CD4-positive, alpha-beta T cell treated with Interleukin-15 for 4 hours (primary cell): Measurements from ENCODE around the gene JAKMIP3.

ENCODE experiments used
- DNase-seq: peaks from one replicate; pipeline ENCODE4 v3.0.0-alpha.2; 2020; ENCODE audit warnings: low spot score

The JAKMIP3 gene

GRCh38 chr10:132099389-132100090 lies 33.8 kb downstream of the JAKMIP3 start:
- no peak for DNase-seq

DNA sequence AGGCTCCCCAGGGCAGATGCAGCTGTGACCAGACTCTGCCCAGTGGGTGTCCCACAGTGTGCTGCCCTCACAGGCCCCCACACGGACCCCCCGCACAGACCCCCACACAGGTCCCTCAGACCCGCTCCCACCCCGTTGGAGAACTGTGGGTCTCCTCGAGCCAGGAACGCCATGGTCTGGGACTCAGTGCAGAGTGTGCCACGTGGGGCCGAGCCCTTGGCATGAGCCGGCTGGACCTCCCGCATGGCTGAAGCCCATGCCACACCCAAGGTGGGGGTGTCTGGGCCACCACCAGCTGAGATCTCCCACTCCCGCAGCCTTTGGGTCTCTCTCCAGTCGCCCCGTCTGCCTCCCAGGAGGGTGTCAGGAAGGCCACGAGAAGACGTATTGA lies 34.3 kb downstream of the JAKMIP3 start:
- no peak for DNase-seq

GRCh38 chr10:132100556-132101349 lies 35.0 kb downstream of the JAKMIP3 start:
- DNase-seq = no peak

GRCh38 chr10:132101529-132101928 lies 35.8 kb downstream of the JAKMIP3 start:
- DNase-seq = no peak

- no peak for DNase-seq
Measured at GRCh38 chr10:132102071-132102716, 36.4 kb downstream of the JAKMIP3 start.

- no peak for DNase-seq
Measured at GRCh38 chr10:132102717-132103110, 37.0 kb downstream of the JAKMIP3 start.

DNA sequence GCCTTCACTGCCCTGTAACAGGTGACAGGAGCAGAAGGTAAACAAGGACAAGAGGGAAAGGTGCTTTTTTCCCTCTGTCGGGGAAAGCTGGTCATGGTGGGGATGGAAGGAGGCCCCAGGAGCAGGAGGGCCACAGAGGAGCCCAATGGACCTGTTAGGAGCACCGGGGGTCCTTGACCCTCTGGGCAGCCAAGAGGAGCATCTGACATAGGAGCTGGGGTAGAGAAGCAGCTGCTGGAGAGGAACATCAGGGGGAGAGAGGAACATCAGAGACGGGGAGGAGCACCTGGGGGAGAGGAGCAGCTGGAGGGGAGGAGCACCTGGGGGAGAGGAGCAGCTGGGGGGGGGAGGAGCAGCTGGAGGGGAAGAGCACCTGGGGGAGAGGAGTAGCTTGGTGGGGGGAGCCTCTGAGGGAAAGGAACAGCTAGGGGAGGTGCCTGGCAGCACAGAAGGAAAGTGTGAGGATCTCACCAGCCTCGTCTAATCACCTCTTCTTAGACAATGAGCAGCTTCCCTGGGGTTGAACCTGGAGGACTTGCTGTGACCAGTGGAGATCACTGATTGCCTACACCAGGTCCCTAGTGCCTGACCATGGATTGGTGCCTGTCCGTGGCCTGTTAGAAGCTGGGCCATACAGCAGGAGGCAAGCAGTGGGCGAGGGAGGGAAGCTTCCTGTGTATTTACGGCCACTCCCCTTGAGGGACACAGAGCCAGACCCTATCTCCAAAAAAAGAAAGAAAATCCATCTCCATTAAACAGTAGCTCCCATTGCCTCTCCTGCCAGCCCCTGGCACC lies 37.6 kb downstream of the JAKMIP3 start:
- DNase-seq = no peak

DNA sequence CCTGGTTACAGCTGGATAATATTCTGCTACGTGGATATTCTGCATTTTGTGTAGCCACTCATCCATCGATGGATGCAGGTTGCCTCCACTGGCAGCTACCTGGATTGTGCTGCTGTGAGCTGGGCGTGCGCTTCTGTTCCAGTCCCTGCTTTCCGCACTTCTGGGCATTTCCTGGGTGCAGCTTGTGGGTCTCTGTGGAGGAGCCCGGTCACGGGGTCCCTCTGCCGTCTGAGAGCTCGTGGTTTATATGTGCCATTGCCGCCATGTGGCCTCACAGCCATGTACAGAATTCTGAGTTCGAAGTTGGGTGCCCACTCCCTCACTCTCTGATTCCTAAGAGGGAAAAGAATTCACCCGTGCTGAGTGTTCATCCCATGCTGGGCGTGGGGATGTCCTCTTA lies 38.3 kb downstream of the JAKMIP3 start:
- DNase-seq = no peak

DNA sequence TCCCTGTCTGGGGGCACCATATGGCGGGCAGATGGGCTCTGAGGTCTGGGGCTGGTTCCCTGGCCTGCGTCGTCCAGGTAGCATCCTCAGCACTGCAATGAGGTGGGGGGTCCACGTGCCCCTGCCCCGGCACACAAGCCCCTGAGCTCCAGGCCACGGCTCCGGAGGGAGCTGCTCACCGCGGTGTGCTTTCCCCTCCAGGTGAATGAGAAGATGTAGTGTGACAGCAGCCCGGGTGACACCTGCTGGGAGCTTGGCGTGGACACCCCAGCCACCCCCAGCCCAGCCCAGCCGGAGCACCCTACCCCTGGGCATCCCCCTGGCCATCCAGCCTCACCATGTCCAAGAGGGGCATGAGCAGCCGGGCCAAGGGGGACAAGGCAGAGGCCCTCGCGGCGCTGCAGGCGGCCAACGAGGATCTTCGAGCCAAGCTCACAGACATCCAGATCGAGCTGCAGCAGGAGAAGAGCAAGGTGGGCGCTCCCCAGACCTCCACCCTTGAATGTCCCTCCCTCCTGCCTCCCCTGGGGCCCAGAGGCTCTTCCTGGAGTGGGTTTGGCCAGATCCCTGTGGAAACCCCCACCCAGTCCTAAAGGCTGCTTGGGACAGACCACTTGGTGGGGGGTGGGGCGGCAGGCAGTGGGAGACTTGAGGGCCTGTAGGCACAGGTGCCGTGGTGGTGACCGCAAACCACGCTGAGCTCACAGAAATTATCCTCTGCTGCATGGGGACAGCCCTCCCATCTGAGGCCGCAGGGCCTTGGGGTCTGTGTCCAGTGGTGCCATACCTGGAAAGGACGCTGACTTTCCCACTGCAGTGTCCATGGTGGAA lies 38.9 kb downstream of the JAKMIP3 start:
- no peak for DNase-seq

DNA sequence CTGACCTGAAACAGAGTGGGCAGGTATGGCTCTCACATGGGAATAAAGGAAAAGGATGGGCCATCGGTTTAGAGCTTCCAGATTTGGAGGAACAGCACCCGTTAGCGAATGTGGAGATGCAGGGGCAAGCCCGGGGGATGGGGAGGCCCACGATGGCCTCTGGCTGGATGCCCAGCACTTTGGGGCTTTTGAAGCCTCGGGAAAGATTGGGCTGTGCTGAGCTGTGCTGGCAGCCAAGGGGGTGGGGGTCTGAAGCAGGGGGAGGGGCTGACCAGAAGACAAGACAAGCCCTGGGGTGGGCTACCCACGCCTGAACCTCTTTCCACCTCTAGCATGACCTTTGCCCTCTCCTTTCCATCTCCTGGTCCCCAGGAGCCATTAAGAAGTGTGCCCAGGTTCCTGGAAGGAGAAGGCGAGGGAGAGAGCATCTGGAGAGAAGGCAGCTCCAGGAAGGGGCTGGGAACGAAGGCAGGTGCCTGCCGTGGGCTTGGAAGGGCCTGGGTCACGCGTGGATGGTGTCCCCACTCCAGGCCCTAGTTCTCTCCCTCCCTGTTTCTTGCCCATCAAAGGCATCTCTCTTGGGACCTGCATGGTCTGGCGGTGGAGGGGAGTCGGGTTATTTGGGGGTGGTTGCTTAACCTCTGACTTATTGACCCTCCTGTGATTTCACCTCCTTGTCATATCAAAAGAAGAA lies 39.7 kb downstream of the JAKMIP3 start:
- DNase-seq = no peak

DNA sequence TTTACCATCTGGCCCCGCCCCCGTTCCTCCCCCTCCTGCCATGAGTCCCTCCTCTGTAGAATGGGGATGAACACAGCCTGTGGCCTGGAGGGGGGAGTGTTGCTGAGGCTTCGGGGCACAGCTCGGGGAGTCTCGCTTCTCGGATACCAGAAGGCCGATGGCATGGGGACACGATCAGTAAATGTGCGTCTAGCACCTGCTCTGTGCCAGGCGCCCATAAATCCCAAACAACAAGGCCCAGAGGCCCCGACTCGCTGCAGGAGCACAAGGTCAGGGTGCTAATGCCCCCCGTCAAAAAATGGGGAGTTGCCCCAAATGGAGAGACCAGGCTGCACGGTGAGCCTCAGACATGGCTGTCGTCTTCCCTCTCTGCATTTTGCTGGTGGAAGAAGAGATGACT lies 40.7 kb downstream of the JAKMIP3 start:
- no peak for DNase-seq

DNA sequence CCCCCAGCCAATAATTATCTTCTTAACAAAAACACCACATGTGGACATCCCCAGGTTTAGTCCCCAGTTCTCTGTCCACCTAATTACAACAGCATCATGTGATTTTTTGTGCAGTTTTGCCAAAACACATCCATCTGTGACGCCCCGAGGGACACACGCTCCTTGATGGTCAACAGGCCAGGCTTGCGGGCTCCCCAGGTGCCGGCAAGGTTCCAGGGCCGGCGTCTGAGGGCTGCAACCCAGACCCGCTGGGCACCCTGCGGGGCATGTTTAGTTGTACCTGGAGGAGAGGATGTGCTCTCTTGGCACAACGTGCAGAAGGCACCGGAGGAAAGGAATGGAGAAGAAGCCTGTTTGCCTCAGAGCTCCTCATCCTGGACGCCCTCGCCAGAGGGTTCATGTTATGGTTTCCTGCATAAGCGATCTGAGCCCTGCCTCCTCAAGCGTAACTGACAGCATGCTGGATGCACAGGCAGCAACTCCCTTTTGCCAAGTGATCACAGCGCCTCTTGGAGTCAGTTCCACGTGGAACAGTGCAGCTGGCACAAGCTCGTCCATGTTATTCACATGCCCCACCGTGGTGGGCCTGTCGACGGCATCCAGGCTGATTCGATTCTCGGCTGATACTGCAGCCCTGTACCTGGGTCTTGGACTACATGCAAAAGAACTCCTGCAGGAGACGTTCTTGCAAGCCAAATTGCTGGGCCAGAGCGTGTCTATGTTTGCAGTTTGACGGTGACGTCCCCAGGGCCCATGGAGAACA lies 41.6 kb downstream of the JAKMIP3 start:
- no peak for DNase-seq

GRCh38 chr10:132107949-132108877 lies 42.5 kb downstream of the JAKMIP3 start:
- DNase-seq = no peak

GRCh38 chr10:132109341-132110110 lies 43.8 kb downstream of the JAKMIP3 start:
- no peak for DNase-seq

DNA sequence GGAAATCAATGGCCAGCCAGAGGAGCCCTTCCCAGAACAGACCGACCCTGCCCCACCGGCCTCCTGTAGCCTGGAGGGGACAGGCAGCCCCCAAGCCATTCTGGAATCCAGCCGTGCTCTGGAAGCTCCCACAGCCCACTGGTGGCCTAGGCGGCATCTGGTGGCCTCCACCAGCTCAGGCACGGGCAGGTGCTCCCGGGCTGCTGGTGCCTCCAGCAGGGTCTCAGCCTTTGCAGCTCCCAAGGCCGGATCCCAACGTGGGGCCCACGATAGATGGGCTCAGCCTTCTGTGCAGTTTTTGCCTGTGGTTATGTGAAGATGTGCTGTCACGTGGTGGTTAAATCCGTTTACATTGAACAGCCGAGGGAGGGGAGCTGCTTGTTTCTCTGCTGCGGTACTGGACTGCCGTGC lies 44.4 kb downstream of the JAKMIP3 start:
- no peak for DNase-seq

GRCh38 chr10:132110713-132111112 lies 45.0 kb downstream of the JAKMIP3 start:
- no peak for DNase-seq

DNA sequence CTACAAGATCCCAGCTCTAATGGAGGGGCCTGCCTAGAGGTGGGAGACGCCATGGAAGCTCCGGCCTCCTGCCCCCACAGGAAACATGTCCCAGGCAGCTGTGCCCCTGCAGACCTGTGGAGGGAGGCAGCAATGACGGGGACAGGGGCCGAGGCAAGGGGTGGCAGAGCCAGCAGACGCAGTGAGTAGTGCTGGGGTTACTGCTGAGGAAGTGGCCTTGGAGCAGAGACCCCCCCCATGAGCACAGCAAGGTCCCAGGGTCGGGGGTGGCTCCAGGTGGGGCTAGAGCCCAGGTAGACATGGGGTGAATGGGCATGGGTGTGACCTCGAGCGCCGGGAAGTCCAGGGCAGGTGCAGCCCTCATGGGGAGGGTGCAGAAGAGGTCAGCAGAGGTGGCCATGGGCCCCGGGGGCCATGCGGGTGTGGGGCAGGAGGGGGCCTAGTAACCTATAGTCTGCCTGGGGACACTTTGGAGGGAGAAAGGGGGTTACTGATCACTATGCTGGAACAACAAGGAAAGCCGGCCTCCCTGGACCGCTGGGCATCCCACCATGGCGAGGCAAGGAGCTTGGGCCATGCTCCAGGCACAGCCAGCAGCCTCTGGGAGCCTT lies 45.5 kb downstream of the JAKMIP3 start:
- no peak for DNase-seq

GRCh38 chr10:132111871-132112341 lies 46.2 kb downstream of the JAKMIP3 start:
- no peak for DNase-seq
